NCI-H69 (cell line): Measurements from ENCODE around the gene CCDC70.
"Not testable (repeated sequence)": the region's sequence is repeated elsewhere in the genome, so short reads cannot be mapped to it uniquely, and the experiment has no call there.

Source experiments
- DNase-seq: peaks from one replicate; lab custom pipeline; 2025; lab: John Stamatoyannopoulos, UW

Gene CCDC70

DNA sequence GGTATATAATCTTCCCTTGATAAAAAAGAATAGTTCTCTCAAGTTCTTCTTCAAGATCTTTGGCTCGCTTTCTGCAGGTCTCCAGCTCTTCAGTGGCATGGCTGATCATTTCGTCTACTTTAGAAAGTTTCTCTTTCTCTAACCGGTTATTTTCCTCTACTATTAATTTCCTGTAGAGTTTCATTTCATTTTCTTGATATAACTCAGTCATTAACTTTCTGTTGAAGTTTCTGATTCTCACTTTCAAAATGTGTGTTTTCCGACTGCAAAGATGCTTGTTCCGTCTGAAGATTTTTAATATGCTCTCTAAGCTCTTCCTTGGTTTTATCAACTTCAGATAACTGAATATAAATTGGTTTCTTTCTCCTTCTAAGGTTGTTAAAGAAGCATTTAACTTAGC, 47.5 kb downstream of the CCDC70 start:
- not testable (repeated sequence) for DNase-seq

- no peak for DNase-seq
Measured at GRCh38 chr13:51910508-51910907, 48.7 kb downstream of the CCDC70 start.

GRCh38 chr13:51912091-51912490, 50.3 kb downstream of the CCDC70 start:
- DNase-seq = peak; percentile 66

DNA sequence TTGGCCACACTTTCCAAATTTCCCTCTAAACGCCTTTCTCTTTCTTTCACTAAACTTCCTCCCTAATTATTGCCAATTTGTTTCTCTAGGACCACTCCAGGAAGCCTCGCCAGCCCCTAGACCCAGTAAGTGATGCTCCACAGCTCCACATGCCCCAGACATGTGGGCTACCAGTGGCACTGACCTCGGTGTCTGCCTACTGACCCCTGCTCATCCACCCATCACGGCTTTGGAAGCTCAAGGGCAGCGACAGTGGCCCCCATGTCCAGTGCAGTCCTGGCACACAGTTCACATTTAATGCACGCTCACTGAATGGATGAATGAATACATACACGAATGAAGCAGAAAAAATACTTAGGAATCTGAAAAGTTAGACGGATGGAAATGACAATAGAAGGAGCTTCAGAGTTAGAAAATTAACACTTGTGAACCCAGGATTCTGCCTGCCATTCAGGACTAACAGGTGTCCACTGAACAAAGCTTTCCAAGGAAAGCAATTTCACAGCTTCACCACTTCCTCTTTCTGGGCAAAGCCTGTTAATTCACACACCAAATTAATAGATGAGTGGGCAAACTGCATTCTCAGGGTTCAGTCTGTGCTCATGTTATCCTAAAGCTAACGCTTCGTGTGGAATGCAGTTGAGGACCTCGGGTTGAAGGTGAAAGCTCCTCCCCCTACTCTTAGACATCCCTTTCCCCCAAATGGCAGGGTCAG, 50.9 kb downstream of the CCDC70 start:
- DNase-seq = no peak

- peak; percentile 42 for DNase-seq
Measured at GRCh38 chr13:51913421-51914136, 51.8 kb downstream of the CCDC70 start.

- no peak for DNase-seq
Measured at GRCh38 chr13:51914137-51914493, 52.3 kb downstream of the CCDC70 start.
